Activated CD4-positive, alpha-beta memory T cell treated with anti-CD3 and anti-CD28 coated beads for 36 hours (primary cell): ENCODE data around the gene STK32A. TPM values are rescaled to one million over a fixed set of nuclear protein-coding genes. Genes with fewer than 3 reads are reported as not detected.

Experiments used
- CTCF ChIA-PET: fragments of 350-600 bp; sonication (Branson Sonifier 250); formaldehyde crosslinking; loops from one replicate; lab custom pipeline; 2021; ENCODE audit warnings: antibody characterized with exemption, inconsistent platforms; lab: Charles Lee
- POLR2A ChIA-PET: fragments of 350-600 bp; sonication (Branson Sonifier 250); formaldehyde crosslinking; loops from one replicate; lab custom pipeline; 2021; ENCODE audit warnings: antibody characterized with exemption; lab: Charles Lee
- DNase-seq: peaks from one replicate; pipeline ENCODE4 v3.0.0-alpha.2; 2020
- H3K27ac Mint-ChIP-seq: one replicate; pipeline ENCODE4 v1.8.0; 2021; ENCODE audit warnings: mixed read lengths
- H3K27me3 Mint-ChIP-seq: one replicate; pipeline ENCODE4 v1.8.0; 2021; ENCODE audit warnings: mixed read lengths
- H3K36me3 Mint-ChIP-seq: one replicate; pipeline ENCODE4 v1.8.0; 2021; ENCODE audit warnings: mixed read lengths
- H3K4me1 Mint-ChIP-seq: one replicate; pipeline ENCODE4 v1.8.0; 2021; ENCODE audit warnings: low read depth, mixed read lengths
- H3K4me3 Mint-ChIP-seq: one replicate; pipeline ENCODE4 v1.8.0; 2021; ENCODE audit warnings: mild to moderate bottlenecking, mixed read lengths
- H3K9me3 Mint-ChIP-seq: one replicate; pipeline ENCODE4 v1.8.0; 2021; ENCODE audit warnings: mixed read lengths
- intact Hi-C: fragments of 100-400 bp; cut with micrococcal nuclease; formaldehyde crosslinking; loops from one replicate; pipeline ENCODE4 v1.15.1; 2023
- total RNA-seq, 2 experiments: library from RNA; stranded (reverse); gene quantifications; one replicate each; pipeline ENCODE4 v1.2.3, GENCODE V29; 2021

Gene STK32A
- total RNA-seq, 2 experiments from 2014 or later = not detected

GRCh38 chr5:147384346-147385193, 149.7 kb downstream of the STK32A start:
- intact Hi-C loops = no loop called here
- H3K4me3 Mint-ChIP-seq = no peak overlapping the region
- DNase-seq = no peak
- ChIA-PET POLR2A (no interaction called here), CTCF (no interaction called here)
- H3K27me3 Mint-ChIP-seq = no peaks in the 10 kb centered on the region
- H3K27ac Mint-ChIP-seq = no peak overlapping the region
- no peaks in the 10 kb centered on the region for H3K4me1 Mint-ChIP-seq
- no peaks in the 10 kb centered on the region for H3K36me3 Mint-ChIP-seq
- no peaks in the 10 kb centered on the region for H3K9me3 Mint-ChIP-seq

DNA sequence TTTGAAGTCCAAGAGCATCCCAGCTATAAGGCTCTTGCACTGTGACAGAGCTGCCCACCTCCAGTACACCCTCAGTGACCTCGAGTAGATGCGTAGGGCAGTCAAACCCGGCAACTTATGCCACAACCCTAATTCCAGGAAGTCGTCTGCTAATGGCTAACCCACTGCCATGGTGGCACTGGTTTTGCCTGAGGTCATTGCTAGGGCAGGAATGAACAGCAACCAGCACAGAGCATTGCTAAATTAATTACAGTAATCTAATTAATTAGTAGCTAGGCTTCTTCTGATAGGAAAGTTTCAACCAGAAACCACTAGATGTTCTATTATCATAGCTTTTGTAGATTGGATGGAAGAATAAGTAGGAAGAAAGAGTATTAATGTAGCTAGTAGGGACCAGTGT, 152.3 kb downstream of the STK32A start:
- POLR2A ChIA-PET = no interaction called here
- Mint-ChIP-seq H3K36me3 (no peaks in the 10 kb centered on the region), H3K4me3 (no peak overlapping the region), H3K27me3 (no peaks in the 10 kb centered on the region), H3K27ac (no peak overlapping the region), H3K4me1 (no peaks in the 10 kb centered on the region), H3K9me3 (no peaks in the 10 kb centered on the region)
- DNase-seq = no peak
- CTCF ChIA-PET = interaction anchor here (1.4 kb wide), 1 partner anchor 198 kb away, joined by 3 read pairs; no protein-coding TSS in a partner anchor
- intact Hi-C loops = no loop called here

- H3K4me3 Mint-ChIP-seq = no peak overlapping the region
- intact Hi-C loops = no loop called here
- H3K4me1 Mint-ChIP-seq = no peaks in the 10 kb centered on the region
- no peaks in the 10 kb centered on the region for H3K9me3 Mint-ChIP-seq
- no peak overlapping the region for H3K27ac Mint-ChIP-seq
- no peaks in the 10 kb centered on the region for H3K36me3 Mint-ChIP-seq
- DNase-seq = no peak
- no peaks in the 10 kb centered on the region for H3K27me3 Mint-ChIP-seq
- ChIA-PET CTCF (no interaction called here), POLR2A (no interaction called here)
Measured at GRCh38 chr5:147388184-147389108, 153.6 kb downstream of the STK32A start.

GRCh38 chr5:147390654-147391225, 155.9 kb downstream of the STK32A start:
- no peak overlapping the region for H3K4me3 Mint-ChIP-seq
- ChIA-PET POLR2A (no interaction called here), CTCF (interaction anchor here (0.7 kb wide), 1 partner anchor 37 kb away, joined by 3 read pairs; no protein-coding TSS in a partner anchor)
- no peak overlapping the region for H3K27ac Mint-ChIP-seq
- H3K4me1 Mint-ChIP-seq = no peaks in the 10 kb centered on the region
- no peaks in the 10 kb centered on the region for H3K36me3 Mint-ChIP-seq
- H3K9me3 Mint-ChIP-seq = no peaks in the 10 kb centered on the region
- intact Hi-C loops = no loop called here
- DNase-seq = no peak
- H3K27me3 Mint-ChIP-seq = no peaks in the 10 kb centered on the region

- DNase-seq = no peak
- Mint-ChIP-seq H3K4me1 (no peaks in the 10 kb centered on the region), H3K9me3 (no peaks in the 10 kb centered on the region), H3K27me3 (no peaks in the 10 kb centered on the region), H3K4me3 (no peak overlapping the region), H3K36me3 (no peaks in the 10 kb centered on the region), H3K27ac (no peak overlapping the region)
- intact Hi-C loops = no loop called here
- POLR2A ChIA-PET = no interaction called here
- CTCF ChIA-PET = no interaction called here
Measured at GRCh38 chr5:147391781-147392180, 157.0 kb downstream of the STK32A start.

DNA sequence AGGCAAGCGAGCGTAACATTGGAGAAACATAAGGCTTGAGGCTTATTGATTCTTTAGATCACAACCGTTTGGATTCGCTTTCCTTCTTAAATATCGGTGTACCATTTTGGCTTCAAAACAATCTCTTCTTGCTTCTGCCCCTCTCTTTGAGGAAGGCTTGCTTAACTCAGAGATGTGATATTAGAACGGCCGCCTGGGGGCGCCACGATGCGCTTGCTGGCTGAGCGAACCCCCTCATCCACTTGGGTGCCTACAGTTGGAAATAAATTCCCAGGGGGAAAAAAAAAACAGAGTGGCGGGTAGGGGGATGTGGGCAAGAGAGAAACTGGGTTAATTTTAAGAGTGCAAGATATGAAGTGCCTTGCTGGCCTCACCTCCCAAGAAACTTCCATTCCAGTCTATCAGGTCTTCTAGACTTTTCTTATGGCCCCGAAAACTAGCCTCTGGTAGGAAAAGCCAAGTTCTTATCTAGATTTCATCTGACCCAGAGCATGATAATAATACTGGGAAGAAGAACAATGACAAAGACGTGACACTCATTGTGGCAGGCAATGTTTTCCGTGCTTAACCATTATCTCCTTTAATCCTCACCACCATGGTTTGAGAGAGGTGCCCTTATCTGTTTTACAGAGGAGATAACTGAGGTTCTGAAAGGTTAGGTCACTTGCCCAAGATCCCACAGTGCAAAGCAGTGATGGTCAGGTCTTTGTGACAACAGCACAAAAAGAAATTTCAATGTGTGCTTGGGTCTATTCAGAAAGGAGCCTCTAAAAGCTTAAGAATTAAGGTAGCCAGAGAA, 159.2 kb downstream of the STK32A start:
- DNase-seq = no peak
- Mint-ChIP-seq H3K4me1 (no peaks in the 10 kb centered on the region), H3K27me3 (no peaks in the 10 kb centered on the region), H3K4me3 (no peak overlapping the region), H3K9me3 (no peaks in the 10 kb centered on the region), H3K36me3 (no peaks in the 10 kb centered on the region), H3K27ac (no peak overlapping the region)
- CTCF ChIA-PET = no interaction called here
- intact Hi-C loops = no loop called here
- POLR2A ChIA-PET = no interaction called here

GRCh38 chr5:147396070-147396823, 161.4 kb downstream of the STK32A start:
- CTCF ChIA-PET = no interaction called here
- H3K9me3 Mint-ChIP-seq = no peaks in the 10 kb centered on the region
- no peaks in the 10 kb centered on the region for H3K4me1 Mint-ChIP-seq
- no peaks in the 10 kb centered on the region for H3K27me3 Mint-ChIP-seq
- DNase-seq = no peak
- POLR2A ChIA-PET = no interaction called here
- no peak overlapping the region for H3K27ac Mint-ChIP-seq
- H3K36me3 Mint-ChIP-seq = no peaks in the 10 kb centered on the region
- intact Hi-C loops = no loop called here
- no peak overlapping the region for H3K4me3 Mint-ChIP-seq

DNA sequence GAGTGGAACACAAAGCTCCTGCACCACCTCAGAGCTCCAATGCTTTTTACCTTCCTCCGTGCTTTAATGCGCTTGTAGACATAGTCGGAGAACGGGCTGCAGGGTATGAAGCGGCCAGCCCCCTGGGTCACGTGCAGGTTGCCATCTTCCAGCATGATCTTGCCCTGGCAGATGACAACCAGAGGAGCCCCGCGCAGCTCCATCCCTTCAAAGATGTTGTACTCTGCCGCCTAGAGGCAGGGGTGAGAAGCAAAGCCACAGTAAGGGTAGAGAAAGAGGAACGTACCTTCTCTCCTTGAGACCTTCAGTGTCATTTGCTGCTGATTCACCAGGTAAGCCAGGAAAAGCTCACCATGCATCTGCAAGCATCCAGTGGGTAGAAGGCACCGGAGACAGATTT, 162.8 kb downstream of the STK32A start:
- intact Hi-C loops = no loop called here
- DNase-seq = no peak
- H3K36me3 Mint-ChIP-seq = no peaks in the 10 kb centered on the region
- H3K27ac Mint-ChIP-seq = no peak overlapping the region
- H3K4me1 Mint-ChIP-seq = no peaks in the 10 kb centered on the region
- POLR2A ChIA-PET = no interaction called here
- H3K9me3 Mint-ChIP-seq = no peaks in the 10 kb centered on the region
- H3K27me3 Mint-ChIP-seq = no peaks in the 10 kb centered on the region
- no peak overlapping the region for H3K4me3 Mint-ChIP-seq
- CTCF ChIA-PET = no interaction called here

GRCh38 chr5:147398860-147399259, 164.0 kb downstream of the STK32A start:
- ChIA-PET POLR2A (no interaction called here), CTCF (no interaction called here)
- intact Hi-C loops = no loop called here
- Mint-ChIP-seq H3K4me3 (no peak overlapping the region), H3K27ac (no peak overlapping the region), H3K4me1 (no peaks in the 10 kb centered on the region), H3K36me3 (no peaks in the 10 kb centered on the region), H3K9me3 (no peaks in the 10 kb centered on the region), H3K27me3 (no peaks in the 10 kb centered on the region)
- no peak for DNase-seq

DNA sequence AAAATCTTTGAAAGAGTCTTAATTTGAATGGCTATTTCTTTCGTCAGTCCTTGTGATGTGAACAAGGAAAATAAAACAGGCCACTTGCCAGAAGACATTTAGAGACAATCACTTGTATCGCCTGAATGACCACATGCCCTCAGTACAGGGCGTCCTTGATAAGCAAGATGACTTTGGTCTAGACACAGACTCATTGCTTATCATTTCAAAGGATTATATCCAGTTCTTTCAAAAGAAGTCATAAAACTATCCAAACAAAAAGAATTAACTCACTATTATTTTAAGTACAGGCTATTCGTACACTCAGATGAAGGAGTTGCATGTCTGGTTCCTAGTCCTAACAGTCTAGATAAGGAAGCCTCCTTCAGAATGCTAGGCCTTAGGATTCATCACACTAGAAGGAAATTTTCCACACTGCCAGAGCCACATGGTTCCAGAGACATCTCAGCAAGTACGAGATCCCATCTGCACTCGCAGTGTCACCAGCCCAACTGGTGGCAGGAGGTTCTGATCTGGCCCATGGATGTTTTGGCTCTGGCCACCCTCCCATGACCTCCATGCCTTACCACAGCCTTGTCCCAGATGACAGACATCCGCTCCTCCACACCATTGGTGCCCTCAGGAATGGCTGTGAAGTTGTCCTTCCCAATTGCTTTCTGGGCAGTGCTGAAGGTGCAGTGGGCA, 165.4 kb downstream of the STK32A start:
- H3K9me3 Mint-ChIP-seq = no peaks in the 10 kb centered on the region
- CTCF ChIA-PET = no interaction called here
- H3K27me3 Mint-ChIP-seq = no peaks in the 10 kb centered on the region
- H3K36me3 Mint-ChIP-seq = no peaks in the 10 kb centered on the region
- DNase-seq = no peak
- no peak overlapping the region for H3K27ac Mint-ChIP-seq
- no peak overlapping the region for H3K4me3 Mint-ChIP-seq
- intact Hi-C loops = no loop called here
- H3K4me1 Mint-ChIP-seq = no peaks in the 10 kb centered on the region
- POLR2A ChIA-PET = no interaction called here

DNA sequence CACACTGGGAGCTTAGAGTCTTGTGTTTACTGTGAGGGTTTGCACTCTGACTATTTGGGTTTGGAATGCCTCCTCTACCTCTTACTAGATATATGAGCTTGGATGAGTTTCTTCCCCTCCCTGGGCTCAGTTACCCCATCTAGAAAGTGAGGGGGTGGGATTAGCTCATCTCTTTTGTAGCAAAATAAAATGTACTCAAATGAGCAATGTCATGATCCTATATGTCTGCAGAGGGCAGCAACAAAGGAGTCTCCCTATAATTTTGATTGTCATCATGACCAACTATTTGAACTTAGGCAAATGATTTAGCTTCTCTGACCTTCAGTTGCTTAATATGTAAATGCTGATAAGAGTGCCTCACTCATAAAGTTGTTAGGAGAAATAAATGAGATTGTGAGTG, 166.1 kb downstream of the STK32A start:
- no peaks in the 10 kb centered on the region for H3K9me3 Mint-ChIP-seq
- H3K4me1 Mint-ChIP-seq = no peaks in the 10 kb centered on the region
- H3K4me3 Mint-ChIP-seq = no peak overlapping the region
- no peaks in the 10 kb centered on the region for H3K27me3 Mint-ChIP-seq
- no peak overlapping the region for H3K27ac Mint-ChIP-seq
- intact Hi-C loops = no loop called here
- no peak for DNase-seq
- POLR2A ChIA-PET = no interaction called here
- H3K36me3 Mint-ChIP-seq = no peaks in the 10 kb centered on the region
- CTCF ChIA-PET = no interaction called here
